Heart left ventricle (tissue), 13 donors: ENCODE measurements around the gene SMAD7.

Experiments
- POLR2A ChIP-seq, 2 donors: fragments of 450-650 bp; IDR thresholded peaks; one replicate each; pipeline ENCODE4 v1.6.1; 2017; ENCODE audit warnings: antibody characterized with exemption in 2 of 2, mild to moderate bottlenecking in 2 of 2, moderate library complexity in 2 of 2
- TF ChIP-seq, protein P1 (sequence below), 12 donors: fragments of 200-600 bp; sonication (generic) in 4 of 12; IDR thresholded peaks; one replicate each; pipeline versions ENCODE4 v1.5.0 to v1.8.0; 2018 to 2022; ENCODE audit warnings: antibody characterized with exemption in 12 of 12, mild to moderate bottlenecking in 5 of 12
- donor health status: ischemic (EF 13 %, LVEDD 7.1; RV severe dilation, severe dysfunction).
- donor health status: DM: no; HTN: yes; CAD: no.
- donor health status: DM: no; HTN: no; CAD: no.
- donor health status: ischemic (EF 25% LVEDD 6.9; RV normal size, moderate dysfunction).
- donor health status: ischemic (EF 25% LVEDD 5.7; RV mildly dilated, moderate dysfunction).
- donor health status: ischemic (EF 35%, LVEDD 5.7; RV mildly dilated, moderate dysfunction).
- donor health status: nonischemic (EF 11% LVEDD 7.7; RV severe dilation, severe dysfunction).
- donor health status: DM: yes; HTN: yes; CAD: no.
- donor health status: PGD.
- donor health status: ischemic (EF 29% LVEDD 5.4; RV normal size, mild dysfunction).
- donor health status: nonischemic (EF 23%, LVEDD 6.1; RV moderate dilation, normal function).

DNA sequence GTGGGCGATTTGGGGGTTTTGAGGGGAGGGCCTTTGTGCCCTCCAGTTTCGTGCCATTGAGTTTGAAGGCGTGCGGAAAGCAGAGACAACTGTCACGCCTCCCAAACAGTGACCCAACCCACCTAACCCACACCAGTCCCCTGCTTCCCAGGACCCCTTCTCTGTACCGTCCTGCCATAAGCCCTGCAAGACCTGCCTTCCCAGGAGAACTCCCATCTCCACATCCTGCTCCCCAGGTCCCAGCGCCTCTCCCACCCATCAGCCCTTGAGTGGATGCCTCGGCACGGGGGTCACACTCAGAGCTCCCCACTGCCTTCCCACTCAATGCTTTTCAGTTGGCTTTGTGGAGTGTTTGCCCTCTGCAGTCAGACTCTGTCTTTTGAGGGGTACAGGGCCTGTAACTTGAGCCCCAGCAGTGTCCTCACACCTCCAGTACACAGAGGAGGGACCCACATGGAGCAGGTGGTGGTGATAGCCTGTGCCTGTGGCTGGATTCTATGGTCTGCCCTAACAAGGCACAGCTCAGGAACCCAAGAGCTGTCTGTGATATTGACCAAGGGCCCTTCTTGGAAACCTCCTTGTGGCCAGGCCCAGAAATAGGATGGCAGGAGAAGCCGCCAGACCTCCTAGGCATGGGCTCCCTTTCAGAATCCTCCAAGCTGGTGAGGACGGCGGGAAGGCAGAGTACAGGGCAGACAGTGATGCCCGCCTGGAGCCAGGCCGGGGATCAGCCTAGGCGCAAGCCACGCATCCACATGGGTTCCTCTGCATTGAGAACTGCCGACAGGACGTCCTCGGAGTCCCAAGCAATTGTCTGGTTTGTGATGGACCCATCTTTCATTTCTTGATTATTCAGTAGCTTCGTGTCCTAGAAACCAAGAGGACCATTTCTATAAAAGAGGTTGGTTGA lies 44.4 kb upstream of the SMAD7 start:
- TF ChIP-seq, protein P1, sequence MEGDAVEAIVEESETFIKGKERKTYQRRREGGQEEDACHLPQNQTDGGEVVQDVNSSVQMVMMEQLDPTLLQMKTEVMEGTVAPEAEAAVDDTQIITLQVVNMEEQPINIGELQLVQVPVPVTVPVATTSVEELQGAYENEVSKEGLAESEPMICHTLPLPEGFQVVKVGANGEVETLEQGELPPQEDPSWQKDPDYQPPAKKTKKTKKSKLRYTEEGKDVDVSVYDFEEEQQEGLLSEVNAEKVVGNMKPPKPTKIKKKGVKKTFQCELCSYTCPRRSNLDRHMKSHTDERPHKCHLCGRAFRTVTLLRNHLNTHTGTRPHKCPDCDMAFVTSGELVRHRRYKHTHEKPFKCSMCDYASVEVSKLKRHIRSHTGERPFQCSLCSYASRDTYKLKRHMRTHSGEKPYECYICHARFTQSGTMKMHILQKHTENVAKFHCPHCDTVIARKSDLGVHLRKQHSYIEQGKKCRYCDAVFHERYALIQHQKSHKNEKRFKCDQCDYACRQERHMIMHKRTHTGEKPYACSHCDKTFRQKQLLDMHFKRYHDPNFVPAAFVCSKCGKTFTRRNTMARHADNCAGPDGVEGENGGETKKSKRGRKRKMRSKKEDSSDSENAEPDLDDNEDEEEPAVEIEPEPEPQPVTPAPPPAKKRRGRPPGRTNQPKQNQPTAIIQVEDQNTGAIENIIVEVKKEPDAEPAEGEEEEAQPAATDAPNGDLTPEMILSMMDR (IDR thresholded peaks at IDR 0.05) = no peak
- TF ChIP-seq POLR2A (IDR thresholded peaks at IDR 0.05) = no peak
